Cerebellar nuclear complex (tissue), 1 donor: ENCODE data around the gene ZNF280A.
"Not testable (repeated sequence)": the region's sequence is repeated elsewhere in the genome, so short reads cannot be mapped to it uniquely, and the experiment has no call there.

Source experiments
- DNase-seq, 2 experiments: peaks; one replicate each; lab custom pipeline; 2025; lab: John Stamatoyannopoulos, UW

The ZNF280A gene

GRCh38 chr22:22538226-22538989 is 18.3 kb upstream of the ZNF280A start:
- DNase-seq: no peak

GRCh38 chr22:22536916-22537315 is 16.8 kb upstream of the ZNF280A start:
- no peak for DNase-seq

GRCh38 chr22:22536515-22536914 is 16.4 kb upstream of the ZNF280A start:
- DNase-seq: no peak

GRCh38 chr22:22535662-22536061 is 15.6 kb upstream of the ZNF280A start:
- DNase-seq: no peak

- DNase-seq: no peak
Measured at GRCh38 chr22:22534604-22535415, 14.7 kb upstream of the ZNF280A start.

GRCh38 chr22:22533863-22534262 is 13.8 kb upstream of the ZNF280A start:
- no peak for DNase-seq

- DNase-seq: no peak
Measured at GRCh38 chr22:22533417-22533816, 13.3 kb upstream of the ZNF280A start.

GRCh38 chr22:22532547-22533071 is 12.5 kb upstream of the ZNF280A start:
- not testable (repeated sequence) for DNase-seq

GRCh38 chr22:22531770-22532546 is 11.9 kb upstream of the ZNF280A start:
- DNase-seq: no peak

- no peak for DNase-seq
Measured at GRCh38 chr22:22528780-22529179, 8.7 kb upstream of the ZNF280A start.

- DNase-seq: no peak
Measured at GRCh38 chr22:22527312-22527711, 7.2 kb upstream of the ZNF280A start.

- no peak for DNase-seq
Measured at GRCh38 chr22:22526125-22526912, 6.2 kb upstream of the ZNF280A start.

GRCh38 chr22:22523494-22523893 is 3.4 kb upstream of the ZNF280A start:
- no peak for DNase-seq

GRCh38 chr22:22521631-22522030 is 1.6 kb upstream of the ZNF280A start:
- DNase-seq: no peak

- no peak for DNase-seq
Measured at GRCh38 chr22:22520667-22521602, 865 bp upstream of the ZNF280A start.

- no peak for DNase-seq
Measured at GRCh38 chr22:22519591-22519990, 479 bp downstream of the ZNF280A start.

- no peak for DNase-seq
Measured at GRCh38 chr22:22516992-22517391, 3.1 kb downstream of the ZNF280A start.

- DNase-seq: no peak
Measured at GRCh38 chr22:22515890-22516289, 4.2 kb downstream of the ZNF280A start.

- not testable (repeated sequence) for DNase-seq
Measured at GRCh38 chr22:22514431-22514830, 5.6 kb downstream of the ZNF280A start.

- DNase-seq: no peak
Measured at GRCh38 chr22:22513619-22514018, 6.5 kb downstream of the ZNF280A start.
